MM.1S (cell line): ENCODE measurements around the gene RNF208.

Source experiments
- CTCF ChIP-seq: fragments of 300-600 bp; sonication (generic); IDR thresholded peaks from 2 replicates; pipeline ENCODE4 v1.5.1; 2016; ENCODE audit warnings: antibody characterized with exemption, low read length, mixed read lengths
- EZH2phosphoT487 ChIP-seq: fragments of 300-600 bp; sonication (generic); IDR thresholded peaks from 2 replicates; pipeline ENCODE4 v1.6.1; 2018; ENCODE audit warnings: antibody characterized with exemption, low read length

GRCh38 chr9:137256856-137257255, 34.8 kb upstream of the RNF208 start:
- TF ChIP-seq CTCF: no peak
- TF ChIP-seq EZH2phosphoT487: no peak
